Stomach (tissue), 9 donors: ENCODE results near the gene CTSH. TPM values are rescaled to one million over a fixed set of nuclear protein-coding genes. Genes with fewer than 3 reads are reported as not detected.

Experiments
- DNase-seq, 2 donors: peaks; one replicate each; pipeline versions ENCODE4 v3.0.0 to v3.0.0-alpha.2; 2013 to 2019
- H3K27ac ChIP-seq, 5 donors: fragments of 200-600 bp in 4 of 5; sonication (generic) in 4 of 5; one replicate each; pipeline ENCODE4 v1.5.1; 2013 to 2019; ENCODE audit warnings: mild to moderate bottlenecking in 1 of 5, moderate library complexity in 1 of 5
- H3K27me3 ChIP-seq, 3 donors: fragments of 200-600 bp; sonication (generic); one replicate each; pipeline ENCODE4 v1.5.1; 2017 to 2019; ENCODE audit warnings: mixed run types in 1 of 3
- H3K36me3 ChIP-seq, 4 donors: fragments of 200-600 bp; sonication (generic); 1 replicate in 3 of 4; 2 replicates in 1 of 4; pipeline ENCODE4 v1.5.1; 2016 to 2019
- H3K4me1 ChIP-seq, 4 donors: fragments of 200-600 bp; sonication (generic); one replicate each; pipeline ENCODE4 v1.5.1; 2016 to 2019
- H3K4me3 ChIP-seq, 4 donors: fragments of 200-600 bp; sonication (generic) in 3 of 4; one replicate each; pipeline ENCODE4 v1.5.1; 2016 to 2019; ENCODE audit warnings: mild to moderate bottlenecking in 1 of 4
- H3K9me3 ChIP-seq, 4 donors: fragments of 200-600 bp; sonication (generic); one replicate each; pipeline ENCODE4 v1.5.1; 2016 to 2019
- CTCF ChIP-seq, 7 experiments: fragments of 450-650 bp in 4 of 7; fragments of 200-600 bp in 3 of 7; sonication (generic) in 3 of 7; IDR thresholded peaks; one replicate each; pipeline ENCODE4 v1.5.1; 2016 to 2019; ENCODE audit warnings: antibody characterized with exemption in 7 of 7, control low read depth in 2 of 7, mild to moderate bottlenecking in 1 of 7
- EP300 ChIP-seq: sonication (generic); formaldehyde crosslinking; IDR thresholded peaks from one replicate; pipeline ENCODE4 v1.6.1; 2017; ENCODE audit warnings: antibody characterized with exemption
- POLR2A ChIP-seq, 4 donors: fragments of 450-650 bp; IDR thresholded peaks; one replicate each; pipeline ENCODE4 v1.6.1; 2016; ENCODE audit warnings: antibody characterized with exemption in 4 of 4, control low read depth in 2 of 4, mild to moderate bottlenecking in 1 of 4, moderate library complexity in 1 of 4
- POLR2AphosphoS5 ChIP-seq, 3 donors: sonication (generic); formaldehyde crosslinking; IDR thresholded peaks; one replicate each; pipeline ENCODE4 v1.6.1; 2016; ENCODE audit warnings: antibody characterized with exemption in 3 of 3
- WGBS, 5 donors: extraction: QIAGEN DNeasy Blood & Tissue Kit in 3 of 5; methylation state at CpG; one replicate each; pipeline versions ENCODE4 v1.1.5 to v1.1.7; 2013 to 2018; 5-methylcytosine and 5-hydroxymethylcytosine counted together
- intact Hi-C: fragments of 100-400 bp; cut with DNase I; formaldehyde crosslinking; loops from one replicate; pipeline ENCODE4 v1.15.1; 2023; ENCODE audit warnings: low total_unique reads
- polyA plus RNA-seq, 3 donors: library from polyadenylated mRNA; stranded (reverse); fragments of 200-250 nt; gene quantifications; one replicate each; pipeline ENCODE4 v1.2.3, GENCODE V29; 2013
- total RNA-seq, 5 donors: library from RNA; depleted of rRNA; stranded (reverse); fragments of >200 nt; gene quantifications; one replicate each; pipeline versions ENCODE4 v1.1.0 to v1.2.3, GENCODE V29; 2014 to 2016
- donor health status: healthy with polysubstance abuse.
- donor health status: Bipolar disorder and iron deficiency.
- donor health status: healthy.

CTSH gene
- total and polyA plus RNA-seq, 8 donors, result 79.3 to 386 (median 187) TPM

GRCh38 chr15:78983146-78983918 lies 38.5 kb upstream of the CTSH start:
- intact Hi-C loops, result no loop called here
- H3K27ac ChIP-seq, result no peak overlapping the region
- H3K4me3 ChIP-seq, result no peak overlapping the region
- H3K27me3 ChIP-seq, result no peaks in the 10 kb centered on the region
- H3K4me1 ChIP-seq, result peaks cover 4 to 11% (median 8%) of the 10 kb centered on the region in 4 donors
- no peak for DNase-seq
- no peaks in the 10 kb centered on the region for H3K36me3 ChIP-seq
- H3K9me3 ChIP-seq, result no peaks in the 10 kb centered on the region
- 48 to 79% (median 69%) methylated on average over 4 to 5 of the region's 5 CpGs for WGBS, 5 donors
- TF ChIP-seq CTCF (IDR thresholded peaks at IDR 0.05) (no peak), POLR2AphosphoS5 (IDR thresholded peaks at IDR 0.05) (no peak), EP300 (no peak), POLR2A (IDR thresholded peaks at IDR 0.05) (no peak)

GRCh38 chr15:78982736-78983135 lies 37.9 kb upstream of the CTSH start:
- TF ChIP-seq EP300 (no peak), POLR2AphosphoS5 (IDR thresholded peaks at IDR 0.05) (no peak), CTCF (IDR thresholded peaks at IDR 0.05) (no peak), POLR2A (IDR thresholded peaks at IDR 0.05) (no peak)
- Histone ChIP-seq H3K27ac (no peak overlapping the region), H3K27me3 (no peaks in the 10 kb centered on the region), H3K4me1 (peaks cover 0 to 6% (median 5%) of the 10 kb centered on the region in 4 donors), H3K36me3 (no peaks in the 10 kb centered on the region), H3K4me3 (no peak overlapping the region), H3K9me3 (no peaks in the 10 kb centered on the region)
- WGBS, 5 donors, result 77 to 85% (median 83%) methylated on average over 10 of the region's 10 CpGs
- intact Hi-C loops, result no loop called here
- no peak for DNase-seq

- Histone ChIP-seq H3K27me3 (no peaks in the 10 kb centered on the region), H3K36me3 (no peaks in the 10 kb centered on the region), H3K4me3 (no peak overlapping the region), H3K9me3 (no peaks in the 10 kb centered on the region), H3K27ac (no peak overlapping the region), H3K4me1 (peaks cover 0 to 14% (median 5%) of the 10 kb centered on the region in 4 donors)
- intact Hi-C loops, result no loop called here
- WGBS, 5 donors, result 89 to 94% (median 91%) methylated on average over 11 of the region's 11 CpGs
- TF ChIP-seq EP300, result no peak
- no peak for TF ChIP-seq POLR2A (IDR thresholded peaks at IDR 0.05)
- no peak for TF ChIP-seq POLR2AphosphoS5 (IDR thresholded peaks at IDR 0.05)
- TF ChIP-seq CTCF (IDR thresholded peaks at IDR 0.05), result no peak
- DNase-seq, result no peak
Measured at GRCh38 chr15:78981532-78982313, 36.9 kb upstream of the CTSH start.

- intact Hi-C loops, result loop anchor here (10.0 kb wide), 1 partner anchor 65 kb away; no protein-coding TSS in a partner anchor
- WGBS, 5 donors, result 46 to 57% (median 51%) methylated on average over 17 of the region's 17 CpGs
- H3K4me3 ChIP-seq, result no peak overlapping the region
Measured at GRCh38 chr15:78979456-78980320, 34.8 kb upstream of the CTSH start.

More at GRCh38 chr15:78979456-78980320, 34.8 kb upstream of the CTSH start:
- Histone ChIP-seq H3K27ac (no peak overlapping the region), H3K27me3 (no peaks in the 10 kb centered on the region), H3K4me1 (peaks cover 0 to 15% (median 5%) of the 10 kb centered on the region in 4 donors), H3K36me3 (no peaks in the 10 kb centered on the region), H3K9me3 (no peaks in the 10 kb centered on the region)
- TF ChIP-seq EP300 (no peak), POLR2AphosphoS5 (IDR thresholded peaks at IDR 0.05) (peak; percentile 12 to 83 (median 23)), CTCF (IDR thresholded peaks at IDR 0.05) (peak in 5 of 7 experiments; percentile 36 to 69 (median 63))
- peak; percentile 81 to 88 for DNase-seq
